A549 (cell line): Measurements from ENCODE around the gene MAN1A2.

ENCODE experiments used
- BHLHE40 ChIP-seq: IDR thresholded peaks from 2 replicates; pipeline ENCODE4 v1.6.1; 2012; ENCODE audit warnings: low read depth, low read length, inconsistent platforms
- EP300 ChIP-seq, 2 experiments: fragments of >200 bp; sonication (Bioruptor Twin); formaldehyde crosslinking; IDR thresholded peaks; 2 replicates in 1 of 2; 3 replicates in 1 of 2; pipeline ENCODE4 v1.6.1; 2016 to 2017
- HOXA7 ChIP-seq: fragments of 250-450 bp; sonication (Bioruptor Pico); IDR thresholded peaks from 2 replicates; pipeline ENCODE4 v1.5.0; 2020; ENCODE audit warnings: mild to moderate bottlenecking, moderate library complexity
- KDM1A ChIP-seq: fragments of 200-600 bp; sonication (generic); IDR thresholded peaks from 2 replicates; pipeline ENCODE4 v1.6.1; 2016; ENCODE audit warnings: low read depth, mild to moderate bottlenecking
- MYC ChIP-seq: IDR thresholded peaks from 2 replicates; pipeline ENCODE4 v1.6.1; 2012; ENCODE audit warnings: mild to moderate bottlenecking, inconsistent platforms, low read length, improper control_type of control experiment, borderline replicate concordance
- NPAS2 ChIP-seq: fragments of 250-450 bp; sonication (Bioruptor Pico); IDR thresholded peaks from 2 replicates; pipeline ENCODE4 v1.8.0; 2022; ENCODE audit warnings: mild to moderate bottlenecking, moderate library complexity, borderline replicate concordance
- PBX3 ChIP-seq: IDR thresholded peaks from 2 replicates; pipeline ENCODE4 v1.6.1; 2012
- POLR2A ChIP-seq: IDR thresholded peaks from 2 replicates; pipeline ENCODE4 v1.6.1; 2012; ENCODE audit warnings: mild to moderate bottlenecking, low read length
- RAD21 ChIP-seq, 2 experiments: fragments of >200 bp in 1 of 2; sonication (Bioruptor Twin) in 1 of 2; formaldehyde crosslinking in 1 of 2; IDR thresholded peaks in 1 of 2; conservative IDR thresholded peaks in 1 of 2; 2 replicates in 1 of 2; 3 replicates in 1 of 2; pipeline ENCODE4 v1.6.1; 2012 to 2018; ENCODE audit warnings: inconsistent platforms in 1 of 2
- USF2 ChIP-seq: fragments of 450-650 bp; IDR thresholded peaks from 2 replicates; pipeline ENCODE4 v1.6.1; 2014; ENCODE audit warnings: antibody characterized with exemption
- TF ChIP-seq, protein P1 (sequence below): fragments of 200-600 bp; sonication (generic); IDR thresholded peaks from 2 replicates; pipeline ENCODE4 v1.6.1; 2016; ENCODE audit warnings: antibody characterized with exemption, mild to moderate bottlenecking, moderate library complexity
- TF ChIP-seq, protein P2 (sequence below): fragments of >200 bp; sonication (Bioruptor Twin); formaldehyde crosslinking; IDR thresholded peaks from 3 replicates; pipeline ENCODE4 v1.5.1; 2016

DNA sequence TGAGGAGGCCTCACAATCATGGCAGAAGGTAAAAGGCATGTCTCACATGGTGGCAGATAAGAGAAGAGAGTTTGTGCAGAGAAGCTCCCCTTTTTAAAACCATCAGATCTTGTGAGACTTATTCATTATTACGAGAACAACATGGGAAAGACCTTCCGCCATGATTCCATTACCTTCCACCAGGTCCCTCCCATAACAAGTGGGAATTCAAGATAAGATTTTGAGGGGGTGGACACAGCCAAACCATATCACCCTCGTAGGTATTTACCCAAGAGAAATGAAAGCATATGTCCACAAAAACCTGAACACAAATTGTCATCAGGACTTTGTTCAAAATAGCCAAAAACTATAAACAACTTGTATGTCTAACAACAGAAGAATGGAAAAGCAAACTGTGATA lies 192.7 kb downstream of the MAN1A2 start:
- no peak for TF ChIP-seq KDM1A
- TF ChIP-seq, protein P1, sequence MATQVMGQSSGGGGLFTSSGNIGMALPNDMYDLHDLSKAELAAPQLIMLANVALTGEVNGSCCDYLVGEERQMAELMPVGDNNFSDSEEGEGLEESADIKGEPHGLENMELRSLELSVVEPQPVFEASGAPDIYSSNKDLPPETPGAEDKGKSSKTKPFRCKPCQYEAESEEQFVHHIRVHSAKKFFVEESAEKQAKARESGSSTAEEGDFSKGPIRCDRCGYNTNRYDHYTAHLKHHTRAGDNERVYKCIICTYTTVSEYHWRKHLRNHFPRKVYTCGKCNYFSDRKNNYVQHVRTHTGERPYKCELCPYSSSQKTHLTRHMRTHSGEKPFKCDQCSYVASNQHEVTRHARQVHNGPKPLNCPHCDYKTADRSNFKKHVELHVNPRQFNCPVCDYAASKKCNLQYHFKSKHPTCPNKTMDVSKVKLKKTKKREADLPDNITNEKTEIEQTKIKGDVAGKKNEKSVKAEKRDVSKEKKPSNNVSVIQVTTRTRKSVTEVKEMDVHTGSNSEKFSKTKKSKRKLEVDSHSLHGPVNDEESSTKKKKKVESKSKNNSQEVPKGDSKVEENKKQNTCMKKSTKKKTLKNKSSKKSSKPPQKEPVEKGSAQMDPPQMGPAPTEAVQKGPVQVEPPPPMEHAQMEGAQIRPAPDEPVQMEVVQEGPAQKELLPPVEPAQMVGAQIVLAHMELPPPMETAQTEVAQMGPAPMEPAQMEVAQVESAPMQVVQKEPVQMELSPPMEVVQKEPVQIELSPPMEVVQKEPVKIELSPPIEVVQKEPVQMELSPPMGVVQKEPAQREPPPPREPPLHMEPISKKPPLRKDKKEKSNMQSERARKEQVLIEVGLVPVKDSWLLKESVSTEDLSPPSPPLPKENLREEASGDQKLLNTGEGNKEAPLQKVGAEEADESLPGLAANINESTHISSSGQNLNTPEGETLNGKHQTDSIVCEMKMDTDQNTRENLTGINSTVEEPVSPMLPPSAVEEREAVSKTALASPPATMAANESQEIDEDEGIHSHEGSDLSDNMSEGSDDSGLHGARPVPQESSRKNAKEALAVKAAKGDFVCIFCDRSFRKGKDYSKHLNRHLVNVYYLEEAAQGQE = no peak
- TF ChIP-seq BHLHE40 = no peak
- TF ChIP-seq POLR2A = no peak
- TF ChIP-seq MYC = no peak
- TF ChIP-seq PBX3 = no peak
- no peak for TF ChIP-seq RAD21 (conservative IDR thresholded peaks at IDR 0.05 in 1 of 2, IDR thresholded peaks at IDR 0.05 in 1 of 2)
- no peak for TF ChIP-seq EP300 (IDR thresholded peaks at IDR 0.05)
- no peak for TF ChIP-seq USF2
- TF ChIP-seq, protein P2, sequence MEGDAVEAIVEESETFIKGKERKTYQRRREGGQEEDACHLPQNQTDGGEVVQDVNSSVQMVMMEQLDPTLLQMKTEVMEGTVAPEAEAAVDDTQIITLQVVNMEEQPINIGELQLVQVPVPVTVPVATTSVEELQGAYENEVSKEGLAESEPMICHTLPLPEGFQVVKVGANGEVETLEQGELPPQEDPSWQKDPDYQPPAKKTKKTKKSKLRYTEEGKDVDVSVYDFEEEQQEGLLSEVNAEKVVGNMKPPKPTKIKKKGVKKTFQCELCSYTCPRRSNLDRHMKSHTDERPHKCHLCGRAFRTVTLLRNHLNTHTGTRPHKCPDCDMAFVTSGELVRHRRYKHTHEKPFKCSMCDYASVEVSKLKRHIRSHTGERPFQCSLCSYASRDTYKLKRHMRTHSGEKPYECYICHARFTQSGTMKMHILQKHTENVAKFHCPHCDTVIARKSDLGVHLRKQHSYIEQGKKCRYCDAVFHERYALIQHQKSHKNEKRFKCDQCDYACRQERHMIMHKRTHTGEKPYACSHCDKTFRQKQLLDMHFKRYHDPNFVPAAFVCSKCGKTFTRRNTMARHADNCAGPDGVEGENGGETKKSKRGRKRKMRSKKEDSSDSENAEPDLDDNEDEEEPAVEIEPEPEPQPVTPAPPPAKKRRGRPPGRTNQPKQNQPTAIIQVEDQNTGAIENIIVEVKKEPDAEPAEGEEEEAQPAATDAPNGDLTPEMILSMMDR = no peak
- no peak for TF ChIP-seq HOXA7 (CRISPR knock-in tag)
- TF ChIP-seq NPAS2 (CRISPR knock-in tag) = no peak
